Measurements from ENCODE around the gene AGAP1.

Gene AGAP1

DNA sequence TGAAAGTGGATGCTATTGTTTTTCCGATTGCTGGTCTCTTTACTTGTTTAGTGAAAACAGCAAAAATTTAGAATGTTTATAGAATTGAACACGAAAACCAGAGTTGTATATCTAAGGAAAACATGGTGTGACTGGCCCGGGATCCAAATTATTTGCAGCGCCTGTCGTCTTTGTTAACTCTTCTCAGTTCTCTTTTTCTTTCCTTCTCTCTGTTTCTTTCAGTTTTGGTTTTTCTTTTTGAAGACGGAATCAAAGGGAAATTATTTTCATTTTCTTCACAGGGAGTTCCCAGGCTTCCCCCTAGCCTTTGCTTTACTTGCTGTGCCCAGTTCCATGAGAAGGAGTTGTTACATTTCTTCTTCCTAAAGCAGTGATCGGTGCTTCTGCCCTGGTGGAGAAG lies 76.0 kb downstream of the AGAP1 start:
- ChIA-PET POLR2A (no interaction called here), CTCF (no interaction called here)
- TF ChIP-seq, protein P1, sequence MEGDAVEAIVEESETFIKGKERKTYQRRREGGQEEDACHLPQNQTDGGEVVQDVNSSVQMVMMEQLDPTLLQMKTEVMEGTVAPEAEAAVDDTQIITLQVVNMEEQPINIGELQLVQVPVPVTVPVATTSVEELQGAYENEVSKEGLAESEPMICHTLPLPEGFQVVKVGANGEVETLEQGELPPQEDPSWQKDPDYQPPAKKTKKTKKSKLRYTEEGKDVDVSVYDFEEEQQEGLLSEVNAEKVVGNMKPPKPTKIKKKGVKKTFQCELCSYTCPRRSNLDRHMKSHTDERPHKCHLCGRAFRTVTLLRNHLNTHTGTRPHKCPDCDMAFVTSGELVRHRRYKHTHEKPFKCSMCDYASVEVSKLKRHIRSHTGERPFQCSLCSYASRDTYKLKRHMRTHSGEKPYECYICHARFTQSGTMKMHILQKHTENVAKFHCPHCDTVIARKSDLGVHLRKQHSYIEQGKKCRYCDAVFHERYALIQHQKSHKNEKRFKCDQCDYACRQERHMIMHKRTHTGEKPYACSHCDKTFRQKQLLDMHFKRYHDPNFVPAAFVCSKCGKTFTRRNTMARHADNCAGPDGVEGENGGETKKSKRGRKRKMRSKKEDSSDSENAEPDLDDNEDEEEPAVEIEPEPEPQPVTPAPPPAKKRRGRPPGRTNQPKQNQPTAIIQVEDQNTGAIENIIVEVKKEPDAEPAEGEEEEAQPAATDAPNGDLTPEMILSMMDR (IDR thresholded peaks at IDR 0.05; ENCODE audit: control extremely low read depth, extremely low read depth, low read depth, missing control alignments), result no peak
- no peak for DNase-seq (ENCODE audit: extremely low spot score)

GRCh38 chr2:235570256-235570655 lies 76.4 kb downstream of the AGAP1 start:
- TF ChIP-seq, protein P1 (IDR thresholded peaks at IDR 0.05; ENCODE audit: control extremely low read depth, extremely low read depth, low read depth, missing control alignments), result no peak
- POLR2A ChIA-PET, result no interaction called here
- DNase-seq (ENCODE audit: extremely low spot score), result no peak
- CTCF ChIA-PET, result no interaction called here

GRCh38 chr2:235570966-235571692 lies 77.3 kb downstream of the AGAP1 start:
- CTCF ChIA-PET, result interaction anchor here (1.0 kb wide), 1 partner anchor 25 kb away, joined by 3 read pairs; no protein-coding TSS in a partner anchor
- no peak for DNase-seq (ENCODE audit: extremely low spot score)
- TF ChIP-seq, protein P1 (IDR thresholded peaks at IDR 0.05; ENCODE audit: control extremely low read depth, extremely low read depth, low read depth, missing control alignments), result no peak
- POLR2A ChIA-PET, result no interaction called here

GRCh38 chr2:235572592-235572991 lies 78.7 kb downstream of the AGAP1 start:
- no peak for DNase-seq (ENCODE audit: extremely low spot score)
- ChIA-PET POLR2A (no interaction called here), CTCF (no interaction called here)
- TF ChIP-seq, protein P1 (IDR thresholded peaks at IDR 0.05; ENCODE audit: control extremely low read depth, extremely low read depth, low read depth, missing control alignments), result no peak

DNA sequence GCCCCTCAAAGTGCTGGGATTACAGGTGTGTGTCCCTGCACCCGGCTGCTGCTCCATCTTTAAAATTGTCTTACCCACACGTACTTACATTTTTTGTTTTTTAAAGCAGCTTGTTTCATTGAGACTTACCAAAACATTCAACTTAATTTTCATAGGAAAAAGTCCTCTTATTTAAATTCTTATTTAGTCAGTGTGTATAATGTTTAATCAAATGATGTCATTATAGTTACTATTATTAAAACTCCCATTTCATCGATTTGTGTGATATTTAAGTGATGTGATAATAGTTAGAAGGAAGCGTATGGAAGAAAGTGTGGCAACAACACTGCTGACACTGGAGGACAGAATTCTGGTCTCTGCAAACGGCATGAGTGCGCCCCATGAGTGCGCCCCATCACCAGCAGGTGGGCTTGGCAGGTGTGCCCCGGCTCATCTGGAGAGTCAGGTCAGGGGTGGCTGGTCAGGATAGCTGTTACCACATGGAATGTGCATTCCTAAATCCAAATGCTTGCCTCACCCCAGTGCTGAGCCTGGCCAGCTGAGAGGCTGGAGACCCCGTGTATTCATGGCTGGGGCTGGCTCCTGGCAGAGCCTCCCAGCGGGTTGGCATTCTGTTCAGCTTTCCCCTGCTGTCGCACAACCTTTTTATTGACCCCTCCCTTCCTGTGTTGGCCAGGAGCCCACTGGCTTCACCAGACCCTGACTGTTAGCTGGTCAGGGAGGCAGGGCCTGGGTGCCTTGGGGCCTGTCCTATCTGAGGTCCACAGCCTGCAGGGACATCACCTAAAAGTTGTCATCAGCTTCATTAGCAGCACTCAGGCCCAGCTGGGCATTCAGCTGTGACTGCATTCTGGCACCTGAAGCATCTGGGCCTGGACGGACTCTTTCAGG lies 79.7 kb downstream of the AGAP1 start:
- CTCF ChIA-PET, result interaction anchor here (0.9 kb wide), 1 partner anchor 173 kb away, joined by 4 read pairs; no protein-coding TSS in a partner anchor
- POLR2A ChIA-PET, result no interaction called here
- no peak for DNase-seq (ENCODE audit: extremely low spot score)
- TF ChIP-seq, protein P1 (IDR thresholded peaks at IDR 0.05; ENCODE audit: control extremely low read depth, extremely low read depth, low read depth, missing control alignments), result no peak

GRCh38 chr2:235575431-235575830 lies 81.6 kb downstream of the AGAP1 start:
- ChIA-PET CTCF (no interaction called here), POLR2A (no interaction called here)
- DNase-seq (ENCODE audit: extremely low spot score), result no peak
- TF ChIP-seq, protein P1 (IDR thresholded peaks at IDR 0.05; ENCODE audit: control extremely low read depth, extremely low read depth, low read depth, missing control alignments), result no peak

All from GM10248 (cell line).